Measurements from ENCODE around the gene GAREM1.
"Not testable (repeated sequence)": the region's sequence is repeated elsewhere in the genome, so short reads cannot be mapped to it uniquely, and the experiment has no call there.

The GAREM1 gene

GRCh38 chr18:32261003-32261402 is 209.7 kb downstream of the GAREM1 start:
- in situ Hi-C loops (cut with MboI; ENCODE audit: low sequenced_read_pairs), result no loop called here

GRCh38 chr18:32259553-32259952 is 211.1 kb downstream of the GAREM1 start:
- in situ Hi-C loops (cut with MboI; ENCODE audit: low sequenced_read_pairs), result no loop called here

GRCh38 chr18:32258558-32259204 is 212.0 kb downstream of the GAREM1 start:
- in situ Hi-C loops (cut with MboI; ENCODE audit: low sequenced_read_pairs), result no loop called here

- in situ Hi-C loops (cut with MboI; ENCODE audit: low sequenced_read_pairs), result no loop called here
Measured at GRCh38 chr18:32258148-32258547, 212.5 kb downstream of the GAREM1 start.

- in situ Hi-C loops (cut with MboI; ENCODE audit: low sequenced_read_pairs), result no loop called here
Measured at GRCh38 chr18:32257084-32257785, 213.4 kb downstream of the GAREM1 start.

GRCh38 chr18:32255570-32255969 is 215.1 kb downstream of the GAREM1 start:
- in situ Hi-C loops (cut with MboI; ENCODE audit: low sequenced_read_pairs), result no loop called here

- in situ Hi-C loops (cut with MboI; ENCODE audit: low sequenced_read_pairs), result no loop called here
Measured at GRCh38 chr18:32252141-32252860, 218.4 kb downstream of the GAREM1 start.

GRCh38 chr18:32251466-32251865 is 219.2 kb downstream of the GAREM1 start:
- in situ Hi-C loops (cut with MboI; ENCODE audit: low sequenced_read_pairs), result no loop called here

- in situ Hi-C loops (cut with MboI; ENCODE audit: low sequenced_read_pairs), result no loop called here
Measured at GRCh38 chr18:32249147-32249929, 221.3 kb downstream of the GAREM1 start.

- in situ Hi-C loops (cut with MboI; ENCODE audit: low sequenced_read_pairs), result no loop called here
Measured at GRCh38 chr18:32244881-32245280, 225.8 kb downstream of the GAREM1 start.

GRCh38 chr18:32243358-32243757 is 227.3 kb downstream of the GAREM1 start:
- in situ Hi-C loops (cut with MboI; ENCODE audit: low sequenced_read_pairs), result no loop called here

GRCh38 chr18:32242395-32242794 is 228.3 kb downstream of the GAREM1 start:
- in situ Hi-C loops (cut with MboI; ENCODE audit: low sequenced_read_pairs), result no loop called here

GRCh38 chr18:32238635-32239268 is 231.9 kb downstream of the GAREM1 start:
- in situ Hi-C loops (cut with MboI; ENCODE audit: low sequenced_read_pairs), result no loop called here

- in situ Hi-C loops (cut with MboI; ENCODE audit: low sequenced_read_pairs), result no loop called here
Measured at GRCh38 chr18:32237049-32237448, 233.6 kb downstream of the GAREM1 start.

- in situ Hi-C loops (cut with MboI; ENCODE audit: low sequenced_read_pairs), result not testable (repeated sequence)
Measured at GRCh38 chr18:32233348-32233747, 237.3 kb downstream of the GAREM1 start.

- in situ Hi-C loops (cut with MboI; ENCODE audit: low sequenced_read_pairs), result no loop called here
Measured at GRCh38 chr18:32219431-32220018, 251.2 kb downstream of the GAREM1 start.

GRCh38 chr18:32216390-32216789 is 254.3 kb downstream of the GAREM1 start:
- in situ Hi-C loops (cut with MboI; ENCODE audit: low sequenced_read_pairs), result no loop called here

- in situ Hi-C loops (cut with MboI; ENCODE audit: low sequenced_read_pairs), result no loop called here
Measured at GRCh38 chr18:32213693-32214092, 257.0 kb downstream of the GAREM1 start.
